Tibial artery (tissue), 4 donors: ENCODE results near the gene FBXO33.

Source experiments
- DNase-seq, 2 donors: peaks; one replicate each; pipeline ENCODE4 v3.0.0-alpha.2; 2019
- H3K27ac ChIP-seq, 2 donors: fragments of 200-600 bp; sonication (generic) in 1 of 2; 1 replicate in 1 of 2; 2 replicates in 1 of 2; pipeline ENCODE4 v1.5.1; 2018 to 2019; ENCODE audit warnings: mild to moderate bottlenecking in 1 of 2
- H3K27me3 ChIP-seq, 2 donors: fragments of 200-600 bp; sonication (generic) in 1 of 2; one replicate each; pipeline versions ENCODE4 v1.5.1 to v1.6.0; 2016 to 2019
- H3K36me3 ChIP-seq, 3 donors: fragments of 200-600 bp; sonication (generic) in 2 of 3; one replicate each; pipeline ENCODE4 v1.5.1; 2016 to 2019; ENCODE audit warnings: mild to moderate bottlenecking in 2 of 3
- H3K4me1 ChIP-seq, 4 donors: fragments of 200-600 bp; sonication (generic) in 2 of 4; 1 replicate in 3 of 4; 2 replicates in 1 of 4; pipeline ENCODE4 v1.5.1; 2016 to 2019
- H3K4me3 ChIP-seq, 2 donors: fragments of 200-600 bp; sonication (generic) in 1 of 2; 1 replicate in 1 of 2; 2 replicates in 1 of 2; pipeline ENCODE4 v1.5.1; 2018 to 2019; ENCODE audit warnings: mild to moderate bottlenecking in 2 of 2
- H3K9me3 ChIP-seq, 3 donors: fragments of 200-600 bp; sonication (generic) in 1 of 3; one replicate each; pipeline ENCODE4 v1.5.1; 2016 to 2019
- intact Hi-C: fragments of 100-400 bp; cut with DNase I; formaldehyde crosslinking; loops from one replicate; pipeline ENCODE4 v1.15.0; 2023; ENCODE audit warnings: low total_unique reads
- TF ChIP-seq, protein P1 (sequence below), 2 experiments: fragments of 200-600 bp in 1 of 2; fragments of 450-650 bp in 1 of 2; IDR thresholded peaks; one replicate each; pipeline ENCODE4 v1.5.1; 2017 to 2019; ENCODE audit warnings: antibody characterized with exemption in 2 of 2, mild to moderate bottlenecking in 1 of 2, moderate library complexity in 1 of 2

The FBXO33 gene

DNA sequence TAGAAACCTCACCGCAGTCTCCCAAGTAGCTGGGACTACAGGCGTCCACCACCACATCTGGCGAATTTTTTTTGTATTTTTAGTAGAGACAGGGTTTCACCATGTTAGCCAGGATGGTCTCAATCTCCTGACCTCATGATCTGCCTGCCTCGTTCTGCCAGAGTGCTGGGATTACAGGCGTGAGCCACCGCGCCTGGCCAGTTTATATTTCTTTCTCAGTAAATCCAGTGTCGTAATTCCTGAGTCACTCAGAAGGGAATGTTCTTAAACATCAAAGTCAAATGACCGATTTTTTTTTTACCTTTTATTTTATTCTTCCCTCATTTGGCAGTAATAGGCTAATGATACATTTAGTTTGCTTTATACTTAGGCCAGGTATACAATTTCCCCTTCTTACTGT, 80.5 kb downstream of the FBXO33 start:
- intact Hi-C loops, result no loop called here
- H3K27me3 ChIP-seq, result no peaks in the 10 kb centered on the region
- H3K27ac ChIP-seq, result no peak overlapping the region
- peaks cover 0 to 5% (median 0%) of the 10 kb centered on the region in 3 donors for H3K9me3 ChIP-seq
- no peak overlapping the region for H3K4me3 ChIP-seq
- H3K4me1 ChIP-seq, result no peaks in the 10 kb centered on the region
- no peak for DNase-seq
- peaks cover 13 to 22% (median 14%) of the 10 kb centered on the region in 3 donors for H3K36me3 ChIP-seq
- TF ChIP-seq, protein P1, sequence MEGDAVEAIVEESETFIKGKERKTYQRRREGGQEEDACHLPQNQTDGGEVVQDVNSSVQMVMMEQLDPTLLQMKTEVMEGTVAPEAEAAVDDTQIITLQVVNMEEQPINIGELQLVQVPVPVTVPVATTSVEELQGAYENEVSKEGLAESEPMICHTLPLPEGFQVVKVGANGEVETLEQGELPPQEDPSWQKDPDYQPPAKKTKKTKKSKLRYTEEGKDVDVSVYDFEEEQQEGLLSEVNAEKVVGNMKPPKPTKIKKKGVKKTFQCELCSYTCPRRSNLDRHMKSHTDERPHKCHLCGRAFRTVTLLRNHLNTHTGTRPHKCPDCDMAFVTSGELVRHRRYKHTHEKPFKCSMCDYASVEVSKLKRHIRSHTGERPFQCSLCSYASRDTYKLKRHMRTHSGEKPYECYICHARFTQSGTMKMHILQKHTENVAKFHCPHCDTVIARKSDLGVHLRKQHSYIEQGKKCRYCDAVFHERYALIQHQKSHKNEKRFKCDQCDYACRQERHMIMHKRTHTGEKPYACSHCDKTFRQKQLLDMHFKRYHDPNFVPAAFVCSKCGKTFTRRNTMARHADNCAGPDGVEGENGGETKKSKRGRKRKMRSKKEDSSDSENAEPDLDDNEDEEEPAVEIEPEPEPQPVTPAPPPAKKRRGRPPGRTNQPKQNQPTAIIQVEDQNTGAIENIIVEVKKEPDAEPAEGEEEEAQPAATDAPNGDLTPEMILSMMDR (IDR thresholded peaks at IDR 0.05), result no peak

DNA sequence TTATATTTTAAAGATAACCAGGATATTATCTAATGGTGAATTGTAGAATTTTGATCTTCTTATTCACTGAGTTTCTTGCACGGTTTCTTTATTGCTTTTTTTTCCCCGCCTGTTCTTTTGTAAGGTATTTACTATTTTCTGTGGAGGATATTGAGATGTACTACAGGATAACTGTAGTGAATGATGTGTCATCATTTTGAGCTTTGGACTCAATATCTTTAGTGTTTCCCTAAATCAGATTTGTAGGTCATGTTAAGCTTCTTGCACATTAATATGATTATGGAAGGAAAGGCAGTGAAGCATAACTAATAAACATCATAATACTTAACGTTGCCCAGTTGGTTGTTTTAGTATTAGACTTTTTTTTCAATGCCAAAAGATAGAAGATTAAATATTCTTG, 81.4 kb downstream of the FBXO33 start:
- no peak overlapping the region for H3K27ac ChIP-seq
- no peak for DNase-seq
- H3K4me3 ChIP-seq, result no peak overlapping the region
- H3K27me3 ChIP-seq, result no peaks in the 10 kb centered on the region
- intact Hi-C loops, result no loop called here
- TF ChIP-seq, protein P1 (IDR thresholded peaks at IDR 0.05), result no peak
- peaks cover 13 to 28% (median 14%) of the 10 kb centered on the region in 3 donors for H3K36me3 ChIP-seq
- no peaks in the 10 kb centered on the region for H3K4me1 ChIP-seq
- H3K9me3 ChIP-seq, result peaks cover 0 to 5% (median 0%) of the 10 kb centered on the region in 3 donors
